ENCODE results near the gene SIVA1. TPM values are rescaled to one million over a fixed set of nuclear protein-coding genes. Genes with fewer than 3 reads are reported as not detected.
A peak's percentile ranks its signal among the peaks of the same experiment; 100 is the strongest.

Gene SIVA1
- total and polyA plus RNA-seq, 7 experiments from 2014 or later = 61.4 to 276 (median 91.6) TPM

DNA sequence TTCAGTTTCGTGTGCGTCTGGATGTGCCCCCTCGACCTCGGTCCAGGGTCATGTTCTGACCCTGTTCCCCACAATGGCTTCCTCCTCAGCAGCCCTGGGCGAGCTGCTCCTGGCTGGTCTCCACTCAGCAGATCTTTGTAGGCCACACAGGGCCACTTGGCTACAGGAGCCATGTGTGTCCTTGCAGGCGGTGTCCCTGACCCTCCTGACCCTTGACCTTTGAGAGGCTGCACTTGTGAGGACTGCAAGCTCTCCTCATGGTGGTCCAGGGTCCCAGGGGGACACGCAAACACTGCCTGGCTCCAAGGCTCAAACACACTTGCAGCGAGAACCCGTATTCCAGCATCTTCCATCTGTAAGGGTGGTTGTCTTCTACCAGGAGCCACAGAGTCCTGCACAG lies 7.5 kb upstream of the SIVA1 start:
- Mint-ChIP-seq H3K4me1 (peaks cover 0 to under 1% (median 0%) of the 10 kb centered on the region in 7 donors), H3K27ac (no peak overlapping the region), H3K4me3 (no peak overlapping the region), H3K27me3 (no peaks in the 10 kb centered on the region), H3K36me3 (peaks cover 0 to 13% (median 0%) of the 10 kb centered on the region in 5 donors), H3K9me3 (no peaks in the 10 kb centered on the region)
- ChIA-PET POLR2A (interaction anchor here (0.6 kb wide), 1 partner anchor 846 kb away, joined by 3 read pairs; no protein-coding TSS in a partner anchor), CTCF (no interaction called here)
- no peak for DNase-seq
- no peak overlapping the region for H3K4me3 ChIP-seq (ENCODE audit: low read length)
- no peak for ATAC-seq
- H3K36me3 ChIP-seq (ENCODE audit: control insufficient read depth in 2 of 3, insufficient read depth in 3 of 3, low read length in 3 of 3) = no peaks in the 10 kb centered on the region
- H3K9me3 ChIP-seq (ENCODE audit: control insufficient read depth in 2 of 3, low read length in 3 of 3) = no peaks in the 10 kb centered on the region
- no peaks in the 10 kb centered on the region for H3K27me3 ChIP-seq (ENCODE audit: control insufficient read depth in 2 of 2, insufficient read depth in 2 of 2, low read length in 2 of 2)
- no peak overlapping the region for H3K27ac ChIP-seq (ENCODE audit: low read depth, low read length)
- intact Hi-C loops (cut with micrococcal nuclease) = no loop called here
- H3K4me1 ChIP-seq (ENCODE audit: control insufficient read depth in 2 of 2, insufficient read depth in 2 of 2, low read length in 2 of 2) = peaks cover 0 to 6% of the 10 kb centered on the region in 2 donors

DNA sequence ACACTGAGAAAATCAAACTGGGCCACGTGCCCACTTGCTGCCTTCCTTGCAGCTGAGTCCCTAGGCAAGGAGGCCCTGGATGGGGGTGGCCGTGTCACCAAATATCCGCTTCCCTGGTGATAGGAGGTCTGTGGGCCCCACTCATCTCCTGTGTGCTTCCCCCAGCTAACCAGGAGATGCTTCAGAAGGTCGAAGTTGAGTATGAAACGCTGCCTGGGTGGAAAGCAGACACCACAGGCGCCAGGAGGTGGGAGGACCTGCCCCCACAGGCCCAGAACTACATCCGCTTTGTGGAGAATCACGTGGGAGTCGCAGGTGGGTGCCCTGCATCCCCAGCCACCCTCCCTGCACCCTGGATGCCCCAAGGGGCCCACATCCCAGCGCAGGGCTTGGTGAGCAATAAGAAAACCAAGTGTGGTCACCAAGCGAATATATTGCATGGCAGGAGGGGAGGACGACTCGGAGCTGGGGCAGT lies 6.8 kb upstream of the SIVA1 start:
- POLR2A ChIA-PET = no interaction called here
- H3K36me3 Mint-ChIP-seq = peaks cover 0 to 10% (median 0%) of the 10 kb centered on the region in 5 donors
- Histone ChIP-seq H3K4me1 (ENCODE audit: control insufficient read depth in 2 of 2, insufficient read depth in 2 of 2, low read length in 2 of 2) (peaks cover 0 to 6% of the 10 kb centered on the region in 2 donors), H3K36me3 (ENCODE audit: control insufficient read depth in 2 of 3, insufficient read depth in 3 of 3, low read length in 3 of 3) (no peaks in the 10 kb centered on the region), H3K27me3 (ENCODE audit: control insufficient read depth in 2 of 2, insufficient read depth in 2 of 2, low read length in 2 of 2) (no peaks in the 10 kb centered on the region), H3K9me3 (ENCODE audit: control insufficient read depth in 2 of 3, low read length in 3 of 3) (no peaks in the 10 kb centered on the region), H3K4me3 (ENCODE audit: low read length) (no peak overlapping the region), H3K27ac (ENCODE audit: low read depth, low read length) (no peak overlapping the region)
- intact Hi-C loops (cut with micrococcal nuclease) = no loop called here
- H3K4me1 Mint-ChIP-seq = no peaks in the 10 kb centered on the region
- CTCF ChIA-PET = no interaction called here
- H3K27me3 Mint-ChIP-seq = no peaks in the 10 kb centered on the region
- H3K9me3 Mint-ChIP-seq = no peaks in the 10 kb centered on the region
- DNase-seq = no peak
- no peak overlapping the region for H3K27ac Mint-ChIP-seq
- no peak for ATAC-seq
- no peak overlapping the region for H3K4me3 Mint-ChIP-seq

DNA sequence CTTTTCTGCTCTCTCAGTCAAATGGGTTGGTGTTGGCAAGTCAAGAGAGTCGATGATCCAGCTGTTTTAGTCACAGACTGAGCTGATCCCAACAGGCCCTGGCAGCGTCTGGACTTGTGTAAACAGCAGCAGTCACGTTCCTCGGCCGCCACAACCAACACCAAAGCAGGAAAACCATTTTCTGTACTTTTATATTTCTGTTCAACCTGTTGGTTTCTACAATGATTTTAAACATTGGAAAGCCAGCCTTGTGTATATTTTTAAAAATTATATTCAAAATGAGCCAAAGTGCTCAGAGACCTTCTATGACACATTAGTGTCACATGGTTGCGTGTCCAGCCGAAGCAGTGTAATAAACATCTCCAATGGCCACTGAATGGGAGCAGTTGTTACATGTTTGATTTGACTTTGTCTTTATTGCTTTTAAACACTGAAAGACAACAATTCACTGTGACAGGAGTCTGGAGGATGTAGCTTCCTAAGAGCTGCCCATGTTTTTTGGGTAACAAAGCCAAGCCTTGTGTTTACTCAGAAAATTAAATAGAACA lies 5.9 kb upstream of the SIVA1 start:
- Mint-ChIP-seq H3K27me3 (no peaks in the 10 kb centered on the region), H3K27ac (no peak overlapping the region), H3K4me1 (no peaks in the 10 kb centered on the region), H3K4me3 (no peak overlapping the region), H3K36me3 (peaks cover 0 to 10% (median 0%) of the 10 kb centered on the region in 5 donors), H3K9me3 (no peaks in the 10 kb centered on the region)
- Histone ChIP-seq H3K36me3 (ENCODE audit: control insufficient read depth in 2 of 3, insufficient read depth in 3 of 3, low read length in 3 of 3) (no peaks in the 10 kb centered on the region), H3K4me1 (ENCODE audit: control insufficient read depth in 2 of 2, insufficient read depth in 2 of 2, low read length in 2 of 2) (peaks cover 3 to 6% of the 10 kb centered on the region in 2 donors), H3K27me3 (ENCODE audit: control insufficient read depth in 2 of 2, insufficient read depth in 2 of 2, low read length in 2 of 2) (no peaks in the 10 kb centered on the region), H3K27ac (ENCODE audit: low read depth, low read length) (no peak overlapping the region), H3K4me3 (ENCODE audit: low read length) (no peak overlapping the region), H3K9me3 (ENCODE audit: control insufficient read depth in 2 of 3, low read length in 3 of 3) (no peaks in the 10 kb centered on the region)
- ChIA-PET CTCF (no interaction called here), POLR2A (interaction anchor here (0.6 kb wide), 2 partner anchors 62 to 207 kb away, joined by 3 read pairs; no protein-coding TSS in a partner anchor)
- DNase-seq = no peak
- intact Hi-C loops (cut with micrococcal nuclease) = no loop called here
- no peak for ATAC-seq

- H3K36me3 Mint-ChIP-seq = peaks cover 0 to 10% (median 0%) of the 10 kb centered on the region in 5 donors
- H3K27ac Mint-ChIP-seq = no peak overlapping the region
- DNase-seq (no peak), ATAC-seq (no peak)
- H3K9me3 ChIP-seq (ENCODE audit: control insufficient read depth in 2 of 3, low read length in 3 of 3) = no peaks in the 10 kb centered on the region
- no peak overlapping the region for H3K27ac ChIP-seq (ENCODE audit: low read depth, low read length)
- ChIA-PET POLR2A (no interaction called here), CTCF (no interaction called here)
- H3K27me3 ChIP-seq (ENCODE audit: control insufficient read depth in 2 of 2, insufficient read depth in 2 of 2, low read length in 2 of 2) = no peaks in the 10 kb centered on the region
- H3K4me1 Mint-ChIP-seq = peaks cover 0 to 6% (median 0%) of the 10 kb centered on the region in 7 donors
- intact Hi-C loops (cut with micrococcal nuclease) = no loop called here
- no peaks in the 10 kb centered on the region for H3K27me3 Mint-ChIP-seq
- H3K4me1 ChIP-seq (ENCODE audit: control insufficient read depth in 2 of 2, insufficient read depth in 2 of 2, low read length in 2 of 2) = peaks cover 6 to 7% of the 10 kb centered on the region in 2 donors
- no peak overlapping the region for H3K4me3 ChIP-seq (ENCODE audit: low read length)
- no peaks in the 10 kb centered on the region for H3K9me3 Mint-ChIP-seq
- H3K4me3 Mint-ChIP-seq = no peak overlapping the region
- no peaks in the 10 kb centered on the region for H3K36me3 ChIP-seq (ENCODE audit: control insufficient read depth in 2 of 3, insufficient read depth in 3 of 3, low read length in 3 of 3)
Observed at GRCh38 chr14:104747876-104748275, 5.1 kb upstream of the SIVA1 start.

GRCh38 chr14:104749111-104749649 lies 3.8 kb upstream of the SIVA1 start:
- Mint-ChIP-seq H3K4me3 (peak overlapping the region in 1 of 10 donors; percentile 44), H3K9me3 (peaks cover 0 to 2% (median 0%) of the 10 kb centered on the region in 11 donors), H3K36me3 (peaks cover 0 to 10% (median 0%) of the 10 kb centered on the region in 5 donors), H3K27ac (no peak overlapping the region), H3K4me1 (peaks cover 7 to 16% (median 8%) of the 10 kb centered on the region in 7 donors), H3K27me3 (no peaks in the 10 kb centered on the region)
- Histone ChIP-seq H3K36me3 (ENCODE audit: control insufficient read depth in 2 of 3, insufficient read depth in 3 of 3, low read length in 3 of 3) (peaks cover 0 to 6% (median 0%) of the 10 kb centered on the region in 3 experiments), H3K9me3 (ENCODE audit: control insufficient read depth in 2 of 3, low read length in 3 of 3) (no peaks in the 10 kb centered on the region), H3K4me3 (ENCODE audit: low read length) (no peak overlapping the region), H3K27me3 (ENCODE audit: control insufficient read depth in 2 of 2, insufficient read depth in 2 of 2, low read length in 2 of 2) (no peaks in the 10 kb centered on the region), H3K4me1 (ENCODE audit: control insufficient read depth in 2 of 2, insufficient read depth in 2 of 2, low read length in 2 of 2) (peaks cover 12 to 15% of the 10 kb centered on the region in 2 donors), H3K27ac (ENCODE audit: low read depth, low read length) (no peak overlapping the region)
- no peak for DNase-seq
- ChIA-PET POLR2A (interaction anchor here (0.5 to 0.7 kb wide), 2 partner anchors 70 to 740 kb away, joined by 3 read pairs; no protein-coding TSS in a partner anchor), CTCF (no interaction called here)
- ATAC-seq = no peak
- intact Hi-C loops (cut with micrococcal nuclease) = no loop called here

GRCh38 chr14:104750056-104750752 lies 2.7 kb upstream of the SIVA1 start:
- peaks cover 0 to 8% (median 0%) of the 10 kb centered on the region in 5 donors for H3K36me3 Mint-ChIP-seq
- DNase-seq (no peak), ATAC-seq (no peak)
- H3K9me3 Mint-ChIP-seq = peaks cover 0 to 2% (median 0%) of the 10 kb centered on the region in 11 donors
- ChIA-PET CTCF (interaction anchor here (0.5 to 1.1 kb wide), 3 partner anchors 14 to 102 kb away, joined by 3 to 4 read pairs (median 3); no protein-coding TSS in a partner anchor), POLR2A (no interaction called here)
- Histone ChIP-seq H3K4me3 (ENCODE audit: low read length) (no peak overlapping the region), H3K27ac (ENCODE audit: low read depth, low read length) (no peak overlapping the region), H3K4me1 (ENCODE audit: control insufficient read depth in 2 of 2, insufficient read depth in 2 of 2, low read length in 2 of 2) (peaks cover 19 to 25% of the 10 kb centered on the region in 2 donors), H3K36me3 (ENCODE audit: control insufficient read depth in 2 of 3, insufficient read depth in 3 of 3, low read length in 3 of 3) (peaks cover 0 to 13% (median 0%) of the 10 kb centered on the region in 3 experiments), H3K9me3 (ENCODE audit: control insufficient read depth in 2 of 3, low read length in 3 of 3) (no peaks in the 10 kb centered on the region), H3K27me3 (ENCODE audit: control insufficient read depth in 2 of 2, insufficient read depth in 2 of 2, low read length in 2 of 2) (no peaks in the 10 kb centered on the region)
- intact Hi-C loops (cut with micrococcal nuclease) = loop anchor here (5.0 kb wide), 6 partner anchors 73 to 1123 kb away; partner anchors contain the start of genes BRF1 (in 1 of the 2), KLC1 (in 1 of the 2) and PPP1R13B (in 1 of the 2)
- no peaks in the 10 kb centered on the region for H3K27me3 Mint-ChIP-seq
- H3K4me1 Mint-ChIP-seq = peaks cover 15 to 26% (median 17%) of the 10 kb centered on the region in 7 donors
- H3K4me3 Mint-ChIP-seq = peak overlapping the region in 6 of 10 donors; percentile 29 to 60 (median 46)
- peak overlapping the region in 3 of 9 donors; percentile 19 to 53 (median 36) for H3K27ac Mint-ChIP-seq

Data from naive thymus-derived CD4-positive, alpha-beta T cell (primary cell).